H9 (cell line): ENCODE data around the gene CERS2. TPM values are rescaled to one million over a fixed set of nuclear protein-coding genes. Genes with fewer than 3 reads are reported as not detected.

ENCODE experiments used
- DNase-seq: peaks from one replicate; pipeline ENCODE4 v3.0.0-alpha.2; 2017
- H2AFZ ChIP-seq: one replicate; pipeline ENCODE4 v1.6.1; 2013; ENCODE audit warnings: mild to moderate bottlenecking, low read length, control low read depth, moderate library complexity
- H2AK5ac ChIP-seq: 2 replicates; pipeline ENCODE4 v1.6.1; 2013; ENCODE audit warnings: low read length, control low read depth, mixed read lengths; ENCODE audit not compliant: insufficient read length
- H2BK120ac ChIP-seq: one replicate; pipeline ENCODE4 v1.6.1; 2013; ENCODE audit warnings: low read depth, mild to moderate bottlenecking, low read length, control low read depth, inconsistent platforms; ENCODE audit not compliant: poor library complexity, severe bottlenecking
- H2BK12ac ChIP-seq: 2 replicates; pipeline ENCODE4 v1.6.1; 2013; ENCODE audit warnings: low read length, control low read depth, mixed read lengths, low read depth; ENCODE audit not compliant: insufficient read length
- H2BK15ac ChIP-seq: 2 replicates; pipeline ENCODE4 v1.6.1; 2013; ENCODE audit warnings: low read depth, low read length, control low read depth
- H2BK20ac ChIP-seq: one replicate; pipeline ENCODE4 v1.6.1; 2013; ENCODE audit warnings: low read depth, mild to moderate bottlenecking, low read length, control low read depth, inconsistent platforms; ENCODE audit not compliant: poor library complexity, severe bottlenecking
- H2BK5ac ChIP-seq: 2 replicates; pipeline ENCODE4 v1.6.1; 2013; ENCODE audit warnings: low read length, control low read depth, mixed read lengths; ENCODE audit not compliant: insufficient read length
- H3K14ac ChIP-seq: 2 replicates; pipeline ENCODE4 v1.6.1; 2013; ENCODE audit warnings: low read length, control low read depth; ENCODE audit not compliant: insufficient read depth
- H3K18ac ChIP-seq: 2 replicates; pipeline ENCODE4 v1.6.1; 2013; ENCODE audit warnings: low read depth, mild to moderate bottlenecking, mixed read lengths, low read length, control low read depth; ENCODE audit not compliant: insufficient read length
- H3K23ac ChIP-seq: 2 replicates; pipeline ENCODE4 v1.6.1; 2013; ENCODE audit warnings: low read length, control low read depth, mixed read lengths, low read depth; ENCODE audit not compliant: insufficient read length
- H3K23me2 ChIP-seq: 2 replicates; pipeline ENCODE4 v1.6.1; 2013; ENCODE audit warnings: low read depth, mild to moderate bottlenecking, mixed read lengths, low read length, control low read depth; ENCODE audit not compliant: insufficient read length, poor library complexity, severe bottlenecking
- H3K27ac ChIP-seq: 2 replicates; pipeline ENCODE4 v1.5.1; 2013; ENCODE audit warnings: low read length, control low read depth, mixed read lengths, low read depth; ENCODE audit not compliant: insufficient read length
- H3K27me3 ChIP-seq: 2 replicates; pipeline ENCODE4 v1.6.1; 2013; ENCODE audit warnings: low read length, control low read depth, inconsistent platforms; ENCODE audit not compliant: insufficient read depth
- H3K4ac ChIP-seq: 2 replicates; pipeline ENCODE4 v1.6.1; 2013; ENCODE audit warnings: low read depth, mild to moderate bottlenecking, control low read depth, inconsistent platforms, low read length, moderate library complexity
- H3K4me1 ChIP-seq: 2 replicates; pipeline ENCODE4 v1.6.1; 2013; ENCODE audit warnings: low read length, control low read depth, inconsistent platforms; ENCODE audit not compliant: insufficient read depth
- H3K4me2 ChIP-seq: 2 replicates; pipeline ENCODE4 v1.6.1; 2013; ENCODE audit warnings: low read length, control low read depth, mixed read lengths; ENCODE audit not compliant: insufficient read length, insufficient read depth
- H3K56ac ChIP-seq: 2 replicates; pipeline ENCODE4 v1.6.1; 2013; ENCODE audit warnings: low read depth, mild to moderate bottlenecking, mixed read lengths, low read length, control low read depth; ENCODE audit not compliant: insufficient read length
- H3K79me1 ChIP-seq: 2 replicates; pipeline ENCODE4 v1.6.1; 2013; ENCODE audit warnings: low read depth, mild to moderate bottlenecking, moderate library complexity, low read length, control low read depth, inconsistent platforms; ENCODE audit not compliant: insufficient read depth, poor library complexity, severe bottlenecking
- H3K79me2 ChIP-seq: 2 replicates; pipeline ENCODE4 v1.6.1; 2013; ENCODE audit warnings: low read length, control low read depth, inconsistent platforms; ENCODE audit not compliant: insufficient read depth
- H3K9ac ChIP-seq: 2 replicates; pipeline ENCODE4 v1.6.1; 2013; ENCODE audit warnings: low read length, control low read depth, mixed read lengths; ENCODE audit not compliant: insufficient read length; ENCODE audit errors: extremely low read depth
- H3K9me3 ChIP-seq: one replicate; pipeline ENCODE4 v1.6.1; 2013; ENCODE audit warnings: low read depth, low read length, inconsistent platforms; ENCODE audit not compliant: control insufficient read depth
- H3T11ph ChIP-seq: one replicate; pipeline ENCODE4 v1.6.1; 2013; ENCODE audit warnings: mild to moderate bottlenecking, low read length, control low read depth, inconsistent platforms
- H4K20me1 ChIP-seq: one replicate; pipeline ENCODE4 v1.6.1; 2013; ENCODE audit not compliant: control insufficient read depth, insufficient read length, insufficient read depth
- H4K5ac ChIP-seq: 2 replicates; pipeline ENCODE4 v1.6.1; 2013; ENCODE audit warnings: low read depth, mild to moderate bottlenecking, mixed read lengths, low read length, control low read depth; ENCODE audit not compliant: insufficient read length
- H4K8ac ChIP-seq: replicated peaks from 2 replicates; pipeline ENCODE4 v1.6.1; 2013; ENCODE audit warnings: low read length, control low read depth, mixed read lengths, low read depth; ENCODE audit not compliant: insufficient read length
- H4K91ac ChIP-seq: 2 replicates; pipeline ENCODE4 v1.6.1; 2013; ENCODE audit warnings: low read depth, mild to moderate bottlenecking, moderate library complexity, mixed read lengths, low read length, control low read depth; ENCODE audit not compliant: insufficient read length
- H3K27ac Mint-ChIP-seq, 3 experiments: 2 replicates in 2 of 3; 3 replicates in 1 of 3; pipeline ENCODE4 v1.8.0; 2020 to 2021; ENCODE audit warnings: mixed read lengths in 3 of 3, mild to moderate bottlenecking in 1 of 3, moderate library complexity in 1 of 3
- H3K27me3 Mint-ChIP-seq: 2 replicates; pipeline ENCODE4 v1.8.0; 2021; ENCODE audit warnings: low read depth, mild to moderate bottlenecking, moderate library complexity, mixed read lengths
- H3K36me3 Mint-ChIP-seq, 3 experiments: 2 replicates in 2 of 3; 3 replicates in 1 of 3; pipeline ENCODE4 v1.8.0; 2020 to 2021; ENCODE audit warnings: low read depth in 3 of 3, mixed read lengths in 3 of 3; ENCODE audit not compliant: insufficient read depth in 1 of 3
- H3K4me1 Mint-ChIP-seq, 2 experiments: 2 replicates each; pipeline ENCODE4 v1.8.0; 2020; ENCODE audit warnings: mixed read lengths in 2 of 2
- H3K4me3 Mint-ChIP-seq, 2 experiments: 2 replicates in 1 of 2; 3 replicates in 1 of 2; pipeline ENCODE4 v1.8.0; 2020 to 2021; ENCODE audit warnings: mild to moderate bottlenecking in 2 of 2, mixed read lengths in 2 of 2, moderate library complexity in 1 of 2
- H3K9me3 Mint-ChIP-seq, 2 experiments: 2 replicates in 1 of 2; 3 replicates in 1 of 2; pipeline ENCODE4 v1.8.0; 2020; ENCODE audit warnings: mild to moderate bottlenecking in 2 of 2, mixed read lengths in 2 of 2, moderate library complexity in 1 of 2
- CTCF ChIP-seq: fragments of 200-600 bp; sonication (generic); conservative IDR thresholded peaks from 3 replicates; pipeline ENCODE4 v1.8.0; 2021; ENCODE audit warnings: antibody characterized with exemption, mild to moderate bottlenecking
- WGBS: extraction: QIAGEN DNeasy Blood & Tissue Kit; methylation state at CpG from one replicate; pipeline ENCODE4 v1.1.7; 2013; ENCODE audit warnings: missing lambda C conversion rate, low lambda C conversion rate, mixed read lengths; ENCODE audit not compliant: insufficient read length; ENCODE audit errors: extremely low coverage; 5-methylcytosine and 5-hydroxymethylcytosine counted together
- total RNA-seq: library from RNA; stranded (reverse); gene quantifications from 2 replicates; pipeline ENCODE4 v1.2.1, GENCODE V29; 2021

CERS2 gene
- total RNA-seq, 1 experiment from 2014 or later = 201 TPM

- no peak overlapping the region for H3K9ac ChIP-seq
- H3K79me2 ChIP-seq = no peaks in the 10 kb centered on the region
- no peak overlapping the region for H2BK120ac ChIP-seq
- H3K14ac ChIP-seq = no peak overlapping the region
- no peaks in the 10 kb centered on the region for H3K27me3 ChIP-seq
- no peak overlapping the region for H3K4ac ChIP-seq
- H2AK5ac ChIP-seq = no peak overlapping the region
- Mint-ChIP-seq H3K4me3 (no peak overlapping the region), H3K27ac (no peak overlapping the region), H3K27me3 (no peaks in the 10 kb centered on the region), H3K9me3 (no peaks in the 10 kb centered on the region), H3K36me3 (peaks cover 0 to 10% (median 5%) of the 10 kb centered on the region in 3 experiments; a peak in 2 of 7 replicates), H3K4me1 (peaks cover 5 to 10% of the 10 kb centered on the region in 2 experiments)
- H4K20me1 ChIP-seq = no peaks in the 10 kb centered on the region
- H3K4me1 ChIP-seq = peaks cover 3% of the 10 kb centered on the region; the same call in 1 of the 2 replicates
- H3K23ac ChIP-seq = no peak overlapping the region
- H3K9me3 ChIP-seq = no peaks in the 10 kb centered on the region
- H4K91ac ChIP-seq = no peak overlapping the region
- H3K18ac ChIP-seq = no peak overlapping the region
- H4K5ac ChIP-seq = no peak overlapping the region
- H2BK20ac ChIP-seq = no peak overlapping the region
- no peak overlapping the region for H2BK12ac ChIP-seq
- no peak overlapping the region for H3K4me2 ChIP-seq
- no peak overlapping the region for H2AFZ ChIP-seq
- WGBS = no CpG with 5 or more reads among the region's 2 CpGs
- no peak overlapping the region for H2BK5ac ChIP-seq
- H3K27ac ChIP-seq = no peak overlapping the region
- H4K8ac ChIP-seq = no peak overlapping the region
- TF ChIP-seq CTCF = no peak
- no peaks in the 10 kb centered on the region for H3K79me1 ChIP-seq
- H3K23me2 ChIP-seq = no peaks in the 10 kb centered on the region
- no peak overlapping the region for H3K56ac ChIP-seq
- no peak for DNase-seq
- no peak overlapping the region for H2BK15ac ChIP-seq
- no peak overlapping the region for H3T11ph ChIP-seq
Observed at GRCh38 chr1:150999926-151000325, 25.3 kb upstream of the CERS2 start.
